ENCODE data around the gene IFNA8.
"Not testable (repeated sequence)": the region's sequence is repeated elsewhere in the genome, so short reads cannot be mapped to it uniquely, and the experiment has no call there.

IFNA8 gene

GRCh38 chr9:21429191-21429590 lies 20.3 kb downstream of the IFNA8 start:
- no peak for DNase-seq (ENCODE audit: low read depth)

- no peak for DNase-seq (ENCODE audit: low read depth)
These were observed 23.9 kb downstream of the IFNA8 start for GRCh38 chr9:21432672-21433425.

- DNase-seq (ENCODE audit: low read depth): no peak
These were observed 25.5 kb downstream of the IFNA8 start for GRCh38 chr9:21434202-21435014.

GRCh38 chr9:21435015-21435383 lies 26.1 kb downstream of the IFNA8 start:
- DNase-seq (ENCODE audit: low read depth): not testable (repeated sequence)

GRCh38 chr9:21440139-21440538 lies 31.2 kb downstream of the IFNA8 start, which contains the start of gene IFNA1:
IFNA1 (plus strand) TSS chr9:21440439; CDS start chr9:21440508, 69 bp downstream.
- no peak for DNase-seq (ENCODE audit: low read depth)

- DNase-seq (ENCODE audit: low read depth): no peak
These were observed 35.1 kb downstream of the IFNA8 start for GRCh38 chr9:21443849-21444625.

GRCh38 chr9:21449312-21449711 lies 40.4 kb downstream of the IFNA8 start:
- DNase-seq (ENCODE audit: low read depth): not testable (repeated sequence)

GRCh38 chr9:21450733-21451394 lies 41.9 kb downstream of the IFNA8 start:
- DNase-seq (ENCODE audit: low read depth): no peak

- DNase-seq (ENCODE audit: low read depth): no peak
These were observed 43.8 kb downstream of the IFNA8 start for GRCh38 chr9:21452681-21453080.

GRCh38 chr9:21454149-21454548 lies 45.2 kb downstream of the IFNA8 start:
- no peak for DNase-seq (ENCODE audit: low read depth)

GRCh38 chr9:21455320-21455719 lies 46.4 kb downstream of the IFNA8 start:
- no peak for DNase-seq (ENCODE audit: low read depth)
